ENCODE data around the gene WDR82.
A peak's percentile ranks its signal among the peaks of the same experiment; 100 is the strongest.

WDR82 gene, protein sequence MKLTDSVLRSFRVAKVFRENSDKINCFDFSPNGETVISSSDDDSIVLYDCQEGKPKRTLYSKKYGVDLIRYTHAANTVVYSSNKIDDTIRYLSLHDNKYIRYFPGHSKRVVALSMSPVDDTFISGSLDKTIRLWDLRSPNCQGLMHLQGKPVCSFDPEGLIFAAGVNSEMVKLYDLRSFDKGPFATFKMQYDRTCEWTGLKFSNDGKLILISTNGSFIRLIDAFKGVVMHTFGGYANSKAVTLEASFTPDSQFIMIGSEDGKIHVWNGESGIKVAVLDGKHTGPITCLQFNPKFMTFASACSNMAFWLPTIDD

DNA sequence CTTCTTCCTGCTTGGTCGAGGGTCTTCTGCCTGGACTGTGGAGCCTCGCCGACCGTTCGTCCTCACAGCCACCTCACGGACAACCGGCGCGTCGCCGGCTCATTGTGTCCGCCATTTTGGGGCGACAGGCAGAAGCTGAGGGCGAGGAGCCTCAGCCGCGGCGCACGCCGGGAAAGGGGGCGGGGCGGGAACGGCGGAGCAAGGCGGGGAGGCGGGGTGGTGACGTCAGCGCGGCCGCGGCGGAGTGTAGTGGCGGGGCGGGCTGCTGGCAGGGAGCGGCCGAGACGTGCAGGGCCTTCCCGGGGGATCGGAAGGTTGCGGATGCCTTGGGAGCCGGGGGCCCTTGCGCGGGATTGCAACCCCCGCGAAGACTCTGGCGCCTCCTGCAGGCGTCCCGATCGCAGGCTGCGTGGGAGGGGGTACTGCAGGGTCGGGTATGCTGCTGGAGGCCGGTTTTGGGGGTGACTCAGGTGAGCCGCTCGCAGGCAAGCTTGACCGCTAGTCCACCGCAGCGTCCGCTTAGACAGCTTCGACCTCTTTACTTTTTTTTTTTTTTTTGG, at the start of gene WDR82:
Gene WDR82 (minus strand): TSS at position 140 of the 560 bp plus-strand sequence. CDS start 288 bp downstream, outside the sequence.
- DNase-seq (ENCODE audit: low read depth in 1 of 2, low spot score in 1 of 2): peak; percentile 95 to 97

DNA sequence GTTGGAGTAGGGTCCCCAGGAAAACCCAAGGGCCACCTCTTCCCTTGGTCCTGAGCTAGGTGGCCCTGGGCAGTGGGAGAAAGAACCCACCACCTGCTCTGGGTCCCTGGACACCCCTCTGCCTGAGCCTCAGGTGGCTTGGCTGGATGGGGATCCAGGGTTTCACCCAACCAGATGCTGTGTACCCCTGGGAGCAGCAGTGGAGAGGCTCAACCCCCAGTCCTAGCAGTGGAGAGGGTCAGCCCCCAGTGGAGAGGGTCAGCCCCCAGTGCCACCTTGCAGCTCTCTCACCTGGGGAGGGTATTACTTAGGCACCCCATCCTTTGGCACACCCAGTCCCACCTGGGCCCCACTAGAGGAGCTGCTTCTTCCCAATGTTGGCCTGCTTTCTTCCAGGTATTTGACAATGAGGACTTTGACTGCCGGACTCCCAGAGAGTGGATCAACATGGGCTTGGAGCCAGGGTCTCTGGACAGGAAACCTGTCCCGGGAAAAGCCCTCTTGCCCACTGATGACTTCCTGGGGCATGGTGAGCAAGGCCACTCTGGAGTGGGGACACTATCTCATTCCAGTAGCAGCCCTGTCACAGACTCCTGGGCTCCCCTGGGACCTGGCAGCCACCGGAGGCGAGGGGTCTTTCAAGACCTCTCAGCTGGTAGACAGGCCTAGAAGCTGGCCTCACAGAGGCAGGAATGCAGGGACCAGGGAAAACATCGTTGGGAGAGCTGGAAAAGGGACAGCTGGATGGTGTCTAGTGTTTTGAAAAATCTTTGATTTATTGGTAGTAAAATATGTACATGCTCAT, 49.2 kb upstream of the WDR82 start:
- no peak for DNase-seq (ENCODE audit: low read depth in 1 of 2, low spot score in 1 of 2)

DNA sequence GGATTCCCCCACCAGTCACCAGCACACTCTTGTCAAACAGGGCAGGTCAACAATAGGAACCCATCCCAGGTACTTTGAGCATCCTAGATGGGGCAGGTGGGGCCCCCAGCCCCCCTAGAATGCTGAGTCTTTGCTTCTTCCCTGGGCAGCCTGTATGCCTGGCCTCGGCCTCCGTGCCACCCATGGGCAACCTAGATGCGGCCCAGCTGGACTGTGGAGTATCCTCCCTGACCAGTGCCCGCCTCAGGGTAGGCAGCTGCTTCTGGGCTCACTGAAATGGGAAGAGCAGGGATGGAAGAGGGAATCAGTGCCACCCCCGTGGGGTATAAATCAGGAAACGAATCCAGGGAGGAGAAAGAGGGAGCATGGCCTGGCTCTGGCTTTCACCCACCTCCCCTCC, 48.5 kb upstream of the WDR82 start:
- DNase-seq (ENCODE audit: low read depth in 1 of 2, low spot score in 1 of 2): no peak

DNA sequence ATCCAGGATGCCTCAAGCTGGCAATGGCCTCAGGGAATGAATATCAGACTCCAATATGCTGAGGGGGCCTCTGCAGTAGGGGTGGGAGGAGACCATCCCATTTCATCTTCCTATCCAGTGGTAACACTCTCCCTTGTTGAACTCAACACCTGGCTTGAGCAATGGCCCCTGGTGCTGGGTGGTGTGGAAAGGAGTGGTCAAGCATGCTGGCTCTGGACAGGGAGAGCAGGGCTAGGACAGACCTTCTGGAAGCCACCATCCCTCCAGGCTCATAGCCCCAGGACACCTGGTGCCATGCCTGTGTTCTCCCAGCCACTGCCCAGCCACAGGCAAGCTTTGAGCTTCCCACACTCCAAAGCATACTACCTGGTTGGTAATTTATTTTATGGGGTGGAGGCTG, 47.2 kb upstream of the WDR82 start:
- DNase-seq (ENCODE audit: low read depth in 1 of 2, low spot score in 1 of 2): no peak

GRCh38 chr3:52324676-52325075, 46.2 kb upstream of the WDR82 start:
- no peak for DNase-seq (ENCODE audit: low read depth in 1 of 2, low spot score in 1 of 2)

DNA sequence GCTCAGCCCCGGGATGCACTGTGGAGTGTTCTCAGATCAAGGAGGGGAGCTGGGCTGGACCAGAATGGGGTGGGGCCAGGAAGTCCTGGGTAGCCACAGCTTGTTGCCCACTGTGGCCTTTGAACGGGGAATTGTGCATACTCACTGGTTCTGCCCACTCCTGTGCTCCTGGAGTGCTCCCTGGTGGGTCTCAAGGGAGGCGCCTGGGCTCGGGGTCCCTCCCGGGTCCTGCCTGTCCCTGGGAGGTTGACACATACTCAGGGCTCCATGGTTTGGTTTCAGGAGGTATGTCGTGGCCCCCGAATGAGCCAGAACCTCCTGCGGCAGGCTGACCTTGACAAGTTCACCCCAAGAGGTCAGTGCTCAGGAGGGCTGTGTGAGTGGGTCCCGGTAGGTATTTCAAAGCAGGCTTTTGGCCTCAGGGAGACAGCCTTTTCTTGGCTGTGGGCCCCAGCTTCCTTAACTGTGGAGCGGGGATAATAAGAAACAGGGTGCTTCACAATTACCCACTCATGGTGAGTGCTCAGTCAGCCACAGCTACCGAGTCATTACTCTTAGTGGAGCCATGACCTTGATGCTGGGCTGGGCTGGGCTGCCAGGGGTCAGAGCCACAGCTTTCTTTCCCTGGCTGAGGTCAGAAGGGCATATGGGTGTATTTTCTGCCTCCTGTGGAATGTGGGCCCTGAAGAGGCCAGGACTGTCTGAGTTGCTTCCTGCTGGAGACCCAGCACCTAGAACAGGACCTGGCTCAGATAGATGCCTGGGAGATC, 45.3 kb upstream of the WDR82 start:
- no peak for DNase-seq (ENCODE audit: low read depth in 1 of 2, low spot score in 1 of 2)

- no peak for DNase-seq (ENCODE audit: low read depth in 1 of 2, low spot score in 1 of 2)
Measured at GRCh38 chr3:52322466-52322865, 44.0 kb upstream of the WDR82 start.

- DNase-seq (ENCODE audit: low read depth in 1 of 2, low spot score in 1 of 2): no peak
Measured at GRCh38 chr3:52321481-52321880, 43.0 kb upstream of the WDR82 start.

- no peak for DNase-seq (ENCODE audit: low read depth in 1 of 2, low spot score in 1 of 2)
Measured at GRCh38 chr3:52319921-52320595, 41.6 kb upstream of the WDR82 start.

GRCh38 chr3:52318186-52318816, 39.9 kb upstream of the WDR82 start:
- no peak for DNase-seq (ENCODE audit: low read depth in 1 of 2, low spot score in 1 of 2)

DNA sequence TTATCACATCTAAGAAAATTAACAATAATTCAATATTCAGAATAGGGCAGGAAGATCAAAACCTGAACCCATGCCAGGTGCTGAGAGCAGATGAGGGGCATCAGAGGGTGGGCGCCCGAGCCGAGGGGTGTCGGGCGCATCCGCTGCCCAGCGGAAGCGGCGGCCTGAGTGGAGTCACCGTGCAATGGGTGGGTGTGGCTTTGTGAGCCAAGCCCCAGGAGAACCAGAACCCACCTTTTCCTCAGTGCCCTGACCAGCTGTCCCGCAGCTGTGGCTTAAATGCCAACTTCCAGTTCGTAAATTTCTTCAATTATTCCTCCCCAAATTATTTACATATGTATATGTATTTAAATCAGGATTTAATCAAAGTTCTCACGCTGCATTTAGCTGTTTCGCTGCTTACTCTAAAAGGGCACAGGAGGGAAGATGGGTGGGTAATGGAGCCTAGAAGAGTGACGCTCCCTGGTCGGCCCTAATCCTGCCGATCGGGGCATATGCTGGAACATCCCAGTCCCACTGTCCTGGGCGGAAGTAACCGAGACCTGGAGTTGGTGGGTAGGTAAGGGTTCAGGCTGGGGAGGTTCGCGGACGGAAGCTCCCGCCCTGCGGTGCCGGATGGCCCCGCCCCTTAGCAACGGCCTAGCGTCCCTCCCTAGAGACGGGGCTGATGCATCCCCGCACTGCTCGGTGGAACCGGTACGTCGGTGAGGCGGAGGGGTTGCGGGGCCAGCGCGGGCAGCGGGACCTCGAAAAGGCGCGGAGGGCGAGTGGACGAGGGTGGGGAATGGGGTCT, 39.0 kb upstream of the WDR82 start:
- DNase-seq (ENCODE audit: low read depth in 1 of 2, low spot score in 1 of 2): peak; percentile 40 to 42

DNA sequence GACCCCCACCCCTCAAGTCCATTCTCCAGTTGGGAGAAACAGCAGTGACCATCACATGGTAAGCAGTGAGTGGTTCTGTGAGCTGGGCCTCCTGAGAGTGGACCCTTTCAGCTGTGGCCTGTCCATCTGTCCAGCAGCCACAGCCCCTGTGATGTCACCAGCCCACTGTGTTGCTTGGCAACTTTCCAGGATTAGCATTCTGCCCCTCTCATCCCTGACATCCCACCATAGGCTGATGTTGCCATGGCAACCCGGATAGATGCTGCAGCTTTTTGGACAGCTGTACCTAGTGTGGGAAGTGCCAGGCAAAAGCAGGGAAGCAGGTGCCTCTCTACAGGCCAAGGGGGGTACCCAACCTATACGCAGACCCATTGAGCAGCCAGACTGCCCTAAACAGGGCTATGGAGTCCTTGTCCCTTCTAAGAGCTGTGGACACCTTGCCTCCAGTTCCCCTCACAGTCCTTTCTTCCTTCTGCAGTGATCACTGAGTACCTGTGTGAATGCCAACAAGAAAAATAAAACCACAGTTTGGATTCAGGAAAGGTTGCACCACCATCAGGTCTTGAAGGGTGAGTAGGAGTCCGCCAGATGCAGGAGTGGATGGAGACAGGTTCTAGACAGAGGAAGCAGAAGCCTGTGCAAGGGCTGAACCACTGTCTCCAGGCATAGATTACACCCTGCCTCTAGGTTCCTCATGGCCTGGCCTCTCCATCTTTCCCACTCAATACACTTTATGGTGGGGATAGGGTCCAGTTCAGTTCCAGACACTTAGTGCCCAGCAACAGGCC, 37.7 kb upstream of the WDR82 start, which contains the start of gene DNAH1:
Gene DNAH1 (plus strand): TSS at position 343 of the 788 bp plus-strand sequence. CDS start 6,124 bp downstream, outside the sequence.
- no peak for DNase-seq (ENCODE audit: low read depth in 1 of 2, low spot score in 1 of 2)

DNA sequence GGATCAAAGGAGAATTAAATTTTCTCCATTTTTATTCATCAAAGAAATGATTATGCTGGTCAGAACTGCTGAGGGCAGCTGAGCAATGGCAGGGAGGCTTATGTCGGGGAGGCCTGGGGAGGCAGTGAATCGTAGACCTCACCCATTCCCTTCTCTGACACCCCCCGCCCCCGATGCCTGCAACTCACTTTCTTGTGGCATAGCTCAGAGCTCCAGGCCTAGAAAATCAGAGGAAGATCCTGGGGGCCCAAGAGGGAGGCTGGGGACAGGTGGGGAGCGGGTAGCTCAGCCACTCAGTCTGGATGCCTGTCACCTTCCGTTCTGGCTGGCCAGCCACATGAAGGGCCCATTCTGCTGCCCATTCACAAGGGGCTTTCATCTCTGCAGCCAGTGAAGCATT, 36.6 kb upstream of the WDR82 start:
- DNase-seq (ENCODE audit: low read depth in 1 of 2, low spot score in 1 of 2): no peak

- no peak for DNase-seq (ENCODE audit: low read depth in 1 of 2, low spot score in 1 of 2)
Measured at GRCh38 chr3:52314489-52314888, 36.0 kb upstream of the WDR82 start.

- no peak for DNase-seq (ENCODE audit: low read depth in 1 of 2, low spot score in 1 of 2)
Measured at GRCh38 chr3:52313774-52314188, 35.3 kb upstream of the WDR82 start.

- no peak for DNase-seq (ENCODE audit: low read depth in 1 of 2, low spot score in 1 of 2)
Measured at GRCh38 chr3:52313188-52313773, 34.8 kb upstream of the WDR82 start.

GRCh38 chr3:52311576-52312119, 33.2 kb upstream of the WDR82 start:
- no peak for DNase-seq (ENCODE audit: low read depth in 1 of 2, low spot score in 1 of 2)
